ENCODE measurements around the gene RPL22L1. TPM values are rescaled to one million over a fixed set of nuclear protein-coding genes. Genes with fewer than 3 reads are reported as not detected.
"Not testable (repeated sequence)": the region's sequence is repeated elsewhere in the genome, so short reads cannot be mapped to it uniquely, and the experiment has no call there.

Gene RPL22L1
- total RNA-seq, 1 donor from 2014 or later: 119 TPM

DNA sequence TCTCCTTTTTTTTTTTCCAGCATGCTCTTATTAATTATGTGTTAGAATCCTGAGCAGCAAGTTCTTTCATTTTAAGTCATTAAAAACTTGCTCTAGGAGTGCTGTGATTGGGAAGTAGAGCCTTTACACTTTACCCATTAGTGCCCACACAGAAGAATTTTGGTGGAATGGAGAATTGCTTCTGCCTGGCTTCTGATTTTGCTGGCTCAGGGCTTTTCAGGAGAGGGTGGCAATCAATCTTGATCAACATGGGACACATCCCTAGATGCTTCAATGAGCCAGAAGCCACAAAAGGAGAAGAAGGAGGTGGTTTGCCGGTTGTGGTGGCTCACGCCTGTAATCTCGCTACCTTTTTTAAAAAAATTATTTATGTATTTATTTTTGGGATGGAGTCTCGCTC is 39.4 kb downstream of the RPL22L1 start:
- no peak for DNase-seq (ENCODE audit: low read depth, low spot score)

DNA sequence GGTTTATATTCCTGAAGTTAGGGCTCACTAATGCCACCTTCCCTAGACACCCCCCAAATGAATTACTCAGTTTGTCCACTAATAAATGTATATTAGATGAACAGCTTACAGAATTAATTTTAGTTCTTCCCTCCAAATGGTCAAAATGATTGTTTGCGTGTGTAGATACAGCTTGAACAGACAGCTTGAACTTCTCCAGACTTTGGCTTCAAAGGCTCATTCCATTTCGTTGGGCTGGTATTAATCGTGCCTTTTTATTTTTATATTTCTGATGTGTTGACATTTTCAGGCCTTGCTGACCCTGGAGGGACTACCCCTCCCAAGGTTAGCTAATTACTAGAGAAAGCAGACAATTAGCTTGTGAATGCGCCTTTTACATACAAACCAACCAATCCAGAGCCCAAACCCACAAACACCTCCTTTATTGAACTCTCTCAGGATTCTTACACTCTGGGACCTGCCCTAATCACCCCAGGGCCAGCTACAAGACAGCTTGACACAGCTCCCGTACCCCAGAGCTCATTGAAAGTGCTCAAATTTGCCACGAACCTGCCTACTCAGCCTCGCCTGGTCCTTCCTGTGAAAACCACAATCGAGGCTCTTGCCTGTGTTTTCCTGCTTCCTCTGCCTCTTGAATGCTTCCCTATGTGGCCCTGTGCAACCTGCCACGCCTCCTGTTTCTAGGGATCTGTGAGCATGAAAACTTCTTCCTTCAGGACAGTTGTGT is 40.3 kb downstream of the RPL22L1 start:
- DNase-seq (ENCODE audit: low read depth, low spot score): no peak

DNA sequence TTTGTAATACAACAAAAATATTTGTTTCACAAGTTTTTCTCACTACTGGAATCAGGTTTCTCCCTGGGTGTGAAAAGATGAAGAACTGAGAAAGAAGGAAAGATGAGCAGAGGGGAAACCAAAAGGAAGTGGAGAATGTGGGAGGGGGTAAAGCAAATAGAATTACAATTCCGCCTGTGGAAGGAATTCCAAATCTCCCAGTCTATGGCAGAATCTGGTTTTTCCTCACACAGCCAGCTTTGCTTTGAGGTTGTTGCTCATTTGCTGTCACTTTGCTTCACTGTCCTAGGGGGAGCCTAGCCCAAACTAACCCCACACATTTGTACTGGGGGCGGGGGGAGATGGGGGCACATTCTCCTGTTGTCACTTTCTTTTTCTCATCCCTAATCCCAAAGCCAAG is 43.9 kb downstream of the RPL22L1 start:
- no peak for DNase-seq (ENCODE audit: low read depth, low spot score)

DNA sequence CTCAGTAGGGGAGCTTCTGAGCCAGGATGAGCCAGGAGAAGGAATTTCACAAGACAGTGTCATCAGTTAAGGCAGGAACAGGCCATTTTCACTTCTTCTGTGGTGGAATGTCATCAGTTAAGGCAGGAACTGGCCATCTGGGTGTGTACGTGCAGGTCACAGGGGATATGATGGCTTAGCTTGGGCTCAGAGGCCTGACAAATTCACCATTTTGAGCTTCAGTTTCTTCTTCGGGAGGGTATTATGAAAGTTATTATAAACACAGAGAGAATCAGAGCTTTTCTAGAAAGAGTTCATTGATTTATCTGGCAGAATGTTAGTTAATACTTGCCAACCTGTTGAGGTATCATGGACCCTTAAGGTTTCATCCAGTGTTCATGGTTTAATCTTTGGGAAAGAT is 46.4 kb downstream of the RPL22L1 start:
- not testable (repeated sequence) for DNase-seq (ENCODE audit: low read depth, low spot score)

DNA sequence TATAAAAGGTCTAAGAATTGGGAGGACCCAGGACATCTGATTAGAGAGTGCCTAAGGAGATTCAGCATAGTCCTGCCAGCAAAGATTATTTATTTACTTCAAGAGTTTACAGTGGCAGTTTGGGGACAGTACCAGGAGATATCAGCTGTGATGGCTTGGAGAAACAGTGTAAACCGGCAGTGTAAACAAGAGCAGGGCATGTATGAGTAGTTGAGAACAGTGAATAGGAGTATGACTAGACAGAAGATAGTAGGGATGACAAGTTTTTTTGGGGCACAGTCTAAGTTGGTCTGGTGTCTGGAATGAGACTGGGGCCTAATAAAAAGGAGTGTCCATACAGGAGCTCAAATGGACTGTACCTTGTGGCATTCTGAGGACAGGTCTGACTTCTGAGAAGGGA is 51.7 kb downstream of the RPL22L1 start:
- DNase-seq (ENCODE audit: low read depth, low spot score): not testable (repeated sequence)

DNA sequence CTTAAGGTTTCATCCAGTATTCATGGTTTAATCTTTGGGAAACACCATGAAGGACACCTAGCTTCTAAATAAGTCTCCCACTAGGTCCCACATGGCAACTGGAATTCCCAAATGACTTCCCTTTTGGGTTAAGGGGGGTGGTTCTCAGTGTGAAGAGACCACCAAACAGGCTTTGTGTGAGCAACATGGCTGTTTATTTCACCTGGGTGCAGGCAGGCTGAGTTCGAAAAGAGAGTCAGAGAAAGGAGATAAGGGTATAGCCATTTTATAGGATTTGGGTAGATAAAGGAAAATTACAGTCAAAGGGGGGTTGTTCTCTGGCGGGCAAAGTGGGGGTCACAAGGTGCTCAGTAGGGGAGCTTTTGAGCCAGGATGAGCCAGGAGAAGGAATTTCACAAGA is 52.5 kb downstream of the RPL22L1 start:
- DNase-seq (ENCODE audit: low read depth, low spot score): not testable (repeated sequence)

DNA sequence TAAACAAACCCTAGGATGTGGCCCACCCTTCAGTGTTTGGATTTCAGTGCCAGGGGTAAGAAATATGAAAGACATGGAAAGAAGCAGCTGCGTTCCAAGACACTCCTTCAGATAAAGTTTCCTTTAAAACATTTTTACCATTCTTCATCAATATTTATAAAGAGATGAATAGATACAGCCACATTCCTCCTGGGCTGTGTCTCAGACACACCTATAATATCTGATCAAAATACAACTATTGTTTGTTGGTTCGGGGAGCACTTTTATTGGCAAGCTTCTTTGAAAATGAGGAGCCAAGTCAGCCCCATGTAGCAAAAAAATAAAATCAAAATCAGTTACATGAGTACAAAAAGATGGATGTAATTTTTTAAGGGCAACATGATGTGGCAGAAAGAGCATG is 53.2 kb downstream of the RPL22L1 start:
- no peak for DNase-seq (ENCODE audit: low read depth, low spot score)

DNA sequence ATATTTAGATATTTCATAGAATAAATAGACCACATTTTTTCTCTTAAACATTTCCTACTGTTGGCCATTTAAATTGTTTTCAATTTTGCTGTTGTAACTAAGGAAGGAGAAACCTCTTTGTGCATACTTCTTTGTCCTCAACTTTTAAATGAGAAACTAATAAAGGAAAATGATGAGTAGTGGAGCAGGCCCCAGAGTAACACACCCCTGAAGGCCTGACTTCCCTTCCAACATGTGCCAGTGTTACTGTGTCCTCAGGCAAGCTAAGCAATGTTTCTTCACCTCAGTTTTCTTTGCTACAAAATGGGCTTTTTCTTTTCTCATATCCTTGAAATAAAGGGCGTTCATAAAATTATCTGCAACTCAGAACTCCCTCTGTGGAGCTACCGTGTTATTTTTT is 53.7 kb downstream of the RPL22L1 start:
- no peak for DNase-seq (ENCODE audit: low read depth, low spot score)

DNA sequence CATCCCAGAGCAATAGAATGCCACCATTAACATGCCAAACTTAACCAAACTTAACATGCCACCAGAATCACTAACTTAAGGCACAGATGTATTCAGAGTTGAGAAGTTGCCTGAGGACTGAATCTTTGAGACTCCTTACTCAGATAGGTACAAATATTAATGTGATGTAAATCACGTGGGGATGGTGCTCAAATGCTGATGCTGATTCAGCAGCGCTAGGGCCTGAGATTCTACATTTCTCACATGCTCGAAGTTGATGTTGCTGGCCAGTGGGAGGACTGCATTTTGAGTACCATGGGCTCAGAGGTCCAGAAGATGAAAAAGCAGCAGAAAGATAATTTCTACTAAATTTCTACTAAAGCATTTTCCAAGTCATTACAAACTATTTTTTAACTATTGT is 54.1 kb downstream of the RPL22L1 start:
- no peak for DNase-seq (ENCODE audit: low read depth, low spot score)

DNA sequence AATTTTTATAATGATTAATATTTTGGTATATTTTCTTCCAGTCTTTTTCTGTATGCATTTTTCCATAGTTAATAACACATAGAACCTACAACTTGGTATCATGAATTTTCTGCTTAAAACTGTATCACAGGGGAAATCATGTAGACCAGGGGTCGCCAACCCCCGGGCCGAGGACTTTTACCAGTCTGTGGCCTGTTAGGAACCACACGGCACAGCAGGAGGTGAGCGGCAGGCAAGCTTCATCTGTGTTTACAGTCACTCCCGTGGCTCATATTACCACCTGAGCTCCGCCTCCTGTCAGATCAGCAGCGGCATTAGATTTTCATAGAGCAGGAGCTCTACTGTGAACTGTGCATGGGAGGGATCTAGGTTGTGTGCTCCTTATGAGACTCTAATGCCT is 54.7 kb downstream of the RPL22L1 start:
- no peak for DNase-seq (ENCODE audit: low read depth, low spot score)

Other genes with a start within 250 kb of the RPL22L1 start
- 4.9 and 11.7 TPM in 2 replicates for gene EIF5A2, start 38.4 kb upstream of the RPL22L1 start, total RNA-seq
- not detected in 2 replicates for gene SLC2A2, start 156.5 kb upstream of the RPL22L1 start, total RNA-seq